Astrocyte of the spinal cord (primary cell): ENCODE data around the gene MSL3B.

Experiments used
- DNase-seq: peaks from one replicate; pipeline ENCODE4 v3.0.0; 2011; ENCODE audit warnings: low read depth, low spot score
- H3K4me3 ChIP-seq: 2 replicates; pipeline ENCODE4 v1.5.1; 2011; ENCODE audit warnings: low read depth, mild to moderate bottlenecking, low read length, moderate library complexity
- in situ Hi-C: cut with HindIII; loops from 2 replicates; pipeline ENCODE4 v1.10.0; 2017; ENCODE audit warnings: low sequenced_read_pairs
- TF ChIP-seq, protein P1 (sequence below): IDR thresholded peaks from 2 replicates; pipeline ENCODE4 v1.5.1; 2012; ENCODE audit warnings: low read depth, mild to moderate bottlenecking, low read length, inconsistent platforms

The MSL3B gene

DNA sequence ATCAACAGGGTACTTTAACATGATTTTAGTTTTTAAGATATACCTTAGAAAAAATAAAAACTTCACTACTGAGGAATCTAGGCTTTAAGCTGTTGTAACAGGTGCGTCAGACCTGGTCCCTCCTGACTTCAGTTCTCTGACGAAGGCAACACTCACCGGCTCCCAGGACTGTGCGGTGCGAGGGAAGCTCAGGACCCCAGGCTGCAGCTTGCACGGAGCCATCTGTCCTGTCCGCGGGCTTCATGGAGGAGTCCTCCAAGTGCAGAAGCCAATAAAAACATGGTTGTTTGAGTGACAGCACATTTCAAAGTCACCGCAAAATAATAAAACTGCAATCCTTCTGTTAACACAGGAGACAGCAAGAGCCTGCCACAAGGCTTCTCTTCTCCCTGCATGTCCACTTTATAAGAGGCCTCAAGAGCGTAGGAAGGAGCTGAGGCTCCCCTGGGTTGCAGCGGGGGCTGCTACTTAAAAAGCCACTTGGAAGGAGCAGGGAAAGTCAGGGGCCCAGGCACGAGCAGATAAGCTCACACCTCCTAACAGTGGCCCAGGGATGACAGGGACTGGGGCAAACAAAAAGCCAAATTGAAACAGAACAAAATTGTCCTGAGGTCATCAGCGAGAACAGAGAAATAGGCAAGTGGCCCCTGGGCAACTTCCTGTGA, 18.4 kb downstream of the MSL3B start:
- TF ChIP-seq, protein P1, sequence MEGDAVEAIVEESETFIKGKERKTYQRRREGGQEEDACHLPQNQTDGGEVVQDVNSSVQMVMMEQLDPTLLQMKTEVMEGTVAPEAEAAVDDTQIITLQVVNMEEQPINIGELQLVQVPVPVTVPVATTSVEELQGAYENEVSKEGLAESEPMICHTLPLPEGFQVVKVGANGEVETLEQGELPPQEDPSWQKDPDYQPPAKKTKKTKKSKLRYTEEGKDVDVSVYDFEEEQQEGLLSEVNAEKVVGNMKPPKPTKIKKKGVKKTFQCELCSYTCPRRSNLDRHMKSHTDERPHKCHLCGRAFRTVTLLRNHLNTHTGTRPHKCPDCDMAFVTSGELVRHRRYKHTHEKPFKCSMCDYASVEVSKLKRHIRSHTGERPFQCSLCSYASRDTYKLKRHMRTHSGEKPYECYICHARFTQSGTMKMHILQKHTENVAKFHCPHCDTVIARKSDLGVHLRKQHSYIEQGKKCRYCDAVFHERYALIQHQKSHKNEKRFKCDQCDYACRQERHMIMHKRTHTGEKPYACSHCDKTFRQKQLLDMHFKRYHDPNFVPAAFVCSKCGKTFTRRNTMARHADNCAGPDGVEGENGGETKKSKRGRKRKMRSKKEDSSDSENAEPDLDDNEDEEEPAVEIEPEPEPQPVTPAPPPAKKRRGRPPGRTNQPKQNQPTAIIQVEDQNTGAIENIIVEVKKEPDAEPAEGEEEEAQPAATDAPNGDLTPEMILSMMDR: no peak
- H3K4me3 ChIP-seq: no peak overlapping the region
- in situ Hi-C loops: no loop called here
- no peak for DNase-seq

DNA sequence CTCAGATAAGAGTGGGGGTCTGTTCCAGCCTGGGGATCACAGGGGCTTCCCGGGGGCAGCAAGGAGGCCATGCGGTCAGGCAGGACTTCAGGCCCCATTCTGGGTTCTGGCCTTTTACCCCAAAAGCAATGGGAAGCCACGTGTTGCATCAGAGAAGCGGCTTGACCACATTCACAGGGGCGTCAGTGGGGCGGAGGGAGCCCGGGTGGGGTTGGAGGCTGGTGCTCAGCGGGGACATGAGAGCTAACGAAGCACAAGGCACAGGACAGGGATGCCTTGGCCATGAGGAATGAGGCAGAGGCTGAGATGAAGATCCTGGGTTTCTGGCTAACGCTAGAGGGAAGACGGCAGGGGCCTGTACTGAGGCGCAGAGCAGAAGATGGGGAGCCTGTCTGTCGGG, 19.9 kb downstream of the MSL3B start:
- DNase-seq: no peak
- TF ChIP-seq, protein P1: no peak
- H3K4me3 ChIP-seq: no peak overlapping the region
- in situ Hi-C loops: no loop called here

DNA sequence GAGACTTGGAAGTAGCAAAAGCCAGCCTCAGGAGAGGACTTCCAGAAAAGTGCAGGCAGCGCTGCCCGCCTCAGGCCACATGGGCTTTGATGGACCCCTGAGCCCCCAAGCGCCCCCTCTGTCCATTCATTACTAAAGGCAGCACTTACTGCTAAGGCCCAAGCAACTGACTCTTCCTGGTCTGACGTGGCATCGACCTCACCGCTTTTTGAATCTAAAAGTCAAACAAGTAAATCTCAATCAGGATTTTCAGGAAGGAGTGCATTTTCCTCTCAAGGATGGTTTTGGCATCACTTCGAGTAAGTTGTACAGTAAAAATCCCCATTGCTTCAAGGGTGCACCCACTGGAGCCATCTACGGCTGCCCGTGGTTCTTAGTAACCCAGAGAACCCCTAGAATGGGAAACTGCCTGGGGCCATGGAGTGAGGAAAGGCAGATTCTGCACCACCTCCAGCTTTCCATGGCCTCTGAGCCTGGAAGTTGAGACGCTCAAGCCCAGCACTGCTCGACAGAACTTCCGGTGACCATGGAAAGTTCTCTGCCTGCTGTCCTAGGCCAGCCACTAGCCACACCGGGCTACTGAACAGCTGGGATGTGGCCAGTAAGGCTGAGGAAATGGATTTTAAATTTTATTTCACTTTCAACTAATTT, 20.8 kb downstream of the MSL3B start:
- no peak overlapping the region for H3K4me3 ChIP-seq
- in situ Hi-C loops: no loop called here
- DNase-seq: no peak
- TF ChIP-seq, protein P1: no peak

DNA sequence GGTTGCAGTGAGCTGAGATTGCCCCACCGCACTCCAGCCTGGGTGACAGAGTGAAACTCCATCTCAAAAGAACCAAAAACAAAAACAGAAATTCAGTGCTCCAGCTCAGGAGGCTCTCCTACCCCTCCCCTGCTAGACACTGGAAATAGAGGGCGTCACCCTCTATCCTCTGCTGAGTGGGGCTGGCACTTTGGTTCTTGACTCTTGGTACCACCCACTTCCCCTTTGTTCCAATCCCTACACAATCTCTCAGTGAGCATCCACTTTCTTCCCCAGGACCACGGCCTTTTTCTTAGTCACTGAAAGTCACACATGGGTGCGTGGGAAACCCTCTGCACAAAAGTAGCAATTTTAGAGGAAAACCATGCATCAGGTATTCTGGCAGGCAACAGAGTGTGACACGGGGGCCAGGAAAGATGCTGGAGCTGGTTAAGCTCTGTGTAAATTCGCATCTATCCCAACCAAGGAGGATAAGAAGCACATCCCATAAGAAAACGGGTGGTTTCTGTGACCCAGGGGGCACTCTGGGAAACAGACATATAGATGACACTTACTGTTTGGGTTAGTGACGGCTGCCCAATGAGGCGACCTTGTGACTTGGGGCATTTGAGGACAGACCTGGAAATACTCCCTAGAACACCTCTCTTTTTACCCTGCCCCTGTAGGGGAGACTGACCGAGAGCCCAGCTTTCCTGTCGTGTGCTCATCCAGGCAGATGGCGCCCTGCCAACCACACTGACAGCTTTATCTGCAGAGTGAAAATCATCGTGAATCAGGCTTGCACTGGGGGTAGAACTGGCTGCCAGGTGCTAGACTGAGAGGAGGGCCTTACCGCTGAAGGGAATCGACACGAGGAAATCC, 21.6 kb downstream of the MSL3B start:
- no peak overlapping the region for H3K4me3 ChIP-seq
- in situ Hi-C loops: no loop called here
- no peak for DNase-seq
- TF ChIP-seq, protein P1: no peak

DNA sequence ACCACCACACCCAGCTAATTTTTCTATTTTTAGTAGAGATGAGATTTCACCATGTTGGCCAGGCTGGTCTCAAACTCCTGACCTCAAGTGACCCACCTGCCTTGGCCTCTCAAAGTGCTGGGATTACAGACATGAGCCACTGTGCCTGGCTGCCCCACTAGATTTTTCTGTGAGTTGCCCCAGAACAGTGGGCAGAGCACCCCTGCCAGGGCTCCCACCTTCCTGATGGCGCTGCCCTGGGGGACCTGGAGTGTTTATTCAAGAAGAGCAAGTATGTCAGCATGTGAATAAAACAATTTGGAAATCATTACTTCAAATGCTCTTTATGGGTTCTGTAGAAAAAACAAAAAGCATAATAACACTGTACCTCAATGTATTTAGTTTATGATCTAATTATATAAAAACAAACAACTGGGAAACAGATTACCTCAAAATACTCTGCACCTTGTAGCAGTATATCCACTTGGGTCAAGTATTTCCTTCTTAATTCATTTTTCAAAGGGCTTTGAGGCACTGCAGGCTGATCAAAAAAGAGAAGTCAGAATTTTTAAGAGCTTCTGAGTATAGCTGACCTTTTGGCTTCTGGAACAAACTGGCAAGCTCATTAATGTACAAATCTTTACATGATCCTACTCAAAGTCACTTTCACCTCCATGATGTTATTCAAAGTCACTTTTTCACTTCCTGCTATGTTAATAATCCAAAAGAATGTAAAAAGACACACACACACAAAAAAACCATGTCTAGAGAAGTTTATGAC, 22.7 kb downstream of the MSL3B start:
- in situ Hi-C loops: no loop called here
- DNase-seq: no peak

DNA sequence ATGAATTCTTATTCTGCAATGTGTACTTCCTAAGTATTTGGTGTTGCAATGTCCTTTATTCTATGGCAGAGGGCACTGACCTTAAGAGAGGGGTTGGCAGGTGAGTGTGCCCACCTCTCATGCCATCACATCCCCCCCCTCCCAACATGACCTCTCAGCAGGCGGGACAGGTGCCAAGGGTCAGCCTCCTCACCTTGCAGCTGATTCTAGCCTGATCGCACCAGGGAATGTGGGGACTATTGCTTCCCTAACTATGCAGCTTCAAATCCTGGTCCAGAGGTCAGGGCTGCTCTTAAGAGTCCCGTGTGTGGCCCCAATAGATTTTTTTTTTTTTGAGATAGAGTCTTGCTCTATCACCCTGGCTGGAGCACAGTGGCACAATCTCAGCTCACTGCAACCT, 23.4 kb downstream of the MSL3B start:
- H3K4me3 ChIP-seq: no peak overlapping the region
- no peak for DNase-seq
- in situ Hi-C loops: no loop called here
- TF ChIP-seq, protein P1: no peak

More for the DNA sequence above, 22.7 kb downstream of the MSL3B start:
- TF ChIP-seq, protein P1: no peak
- H3K4me3 ChIP-seq: no peak overlapping the region
